Cardiac fibroblast (primary cell): ENCODE results near the gene KRTAP4-8.

Experiments
- DNase-seq, 2 donors: peaks; one replicate each; pipeline versions ENCODE4 v3.0.0 to v3.0.0-alpha.2; 2010; ENCODE audit warnings: low read depth in 2 of 2
- H3K4me3 ChIP-seq, 2 donors: replicated peaks in 1 of 2; 1 replicate in 1 of 2; 2 replicates in 1 of 2; pipeline ENCODE4 v1.5.1; 2011; ENCODE audit warnings: low read depth in 2 of 2, low read length in 2 of 2, mild to moderate bottlenecking in 2 of 2, moderate library complexity in 1 of 2
- TF ChIP-seq, protein P1 (sequence below): IDR thresholded peaks from one replicate; pipeline ENCODE4 v1.5.1; 2011; ENCODE audit warnings: low read depth, mild to moderate bottlenecking, low read length, inconsistent platforms

Gene KRTAP4-8

DNA sequence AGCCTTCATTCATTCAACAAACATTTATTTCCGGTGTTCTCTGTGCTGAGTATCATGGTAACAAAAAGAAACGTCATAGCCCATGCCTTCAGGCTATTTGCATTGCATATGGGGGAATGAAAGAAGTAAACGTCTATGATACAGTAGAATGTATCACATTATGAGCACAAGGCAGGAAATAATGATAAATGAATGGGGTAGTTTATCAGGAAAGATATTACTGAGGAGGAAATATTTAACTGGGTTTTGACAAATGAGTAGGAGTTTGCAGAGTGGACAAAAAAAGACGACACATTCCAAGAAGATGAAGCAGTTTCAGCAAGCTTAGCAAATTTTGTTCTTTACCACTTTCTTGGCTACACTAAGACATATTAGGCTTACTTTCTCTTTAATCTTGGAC lies 15.3 kb downstream of the KRTAP4-8 start:
- H3K4me3 ChIP-seq = no peak overlapping the region
- DNase-seq = no peak
- TF ChIP-seq, protein P1, sequence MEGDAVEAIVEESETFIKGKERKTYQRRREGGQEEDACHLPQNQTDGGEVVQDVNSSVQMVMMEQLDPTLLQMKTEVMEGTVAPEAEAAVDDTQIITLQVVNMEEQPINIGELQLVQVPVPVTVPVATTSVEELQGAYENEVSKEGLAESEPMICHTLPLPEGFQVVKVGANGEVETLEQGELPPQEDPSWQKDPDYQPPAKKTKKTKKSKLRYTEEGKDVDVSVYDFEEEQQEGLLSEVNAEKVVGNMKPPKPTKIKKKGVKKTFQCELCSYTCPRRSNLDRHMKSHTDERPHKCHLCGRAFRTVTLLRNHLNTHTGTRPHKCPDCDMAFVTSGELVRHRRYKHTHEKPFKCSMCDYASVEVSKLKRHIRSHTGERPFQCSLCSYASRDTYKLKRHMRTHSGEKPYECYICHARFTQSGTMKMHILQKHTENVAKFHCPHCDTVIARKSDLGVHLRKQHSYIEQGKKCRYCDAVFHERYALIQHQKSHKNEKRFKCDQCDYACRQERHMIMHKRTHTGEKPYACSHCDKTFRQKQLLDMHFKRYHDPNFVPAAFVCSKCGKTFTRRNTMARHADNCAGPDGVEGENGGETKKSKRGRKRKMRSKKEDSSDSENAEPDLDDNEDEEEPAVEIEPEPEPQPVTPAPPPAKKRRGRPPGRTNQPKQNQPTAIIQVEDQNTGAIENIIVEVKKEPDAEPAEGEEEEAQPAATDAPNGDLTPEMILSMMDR = no peak

DNA sequence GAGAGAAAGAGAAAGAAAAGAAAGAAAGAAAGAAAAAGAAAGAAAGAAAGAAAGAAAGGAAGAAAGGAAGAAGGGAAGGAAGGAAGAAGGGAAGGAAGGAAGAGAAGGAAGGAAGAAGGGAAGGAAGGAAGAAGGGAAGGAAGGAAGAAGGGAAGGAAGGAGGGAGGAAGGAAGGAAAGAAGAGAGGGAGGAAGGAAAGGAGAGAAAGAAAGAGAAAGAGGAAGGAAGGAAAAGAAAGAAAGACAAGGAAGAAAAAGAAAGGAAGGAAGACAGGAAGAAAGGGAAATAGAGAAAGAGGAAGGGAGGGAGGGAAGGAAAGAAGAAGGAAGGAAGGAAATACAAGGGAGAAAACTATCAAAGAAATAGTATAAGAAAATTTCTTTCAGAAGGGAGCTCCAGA lies 21.2 kb downstream of the KRTAP4-8 start:
- TF ChIP-seq, protein P1 = no peak

DNA sequence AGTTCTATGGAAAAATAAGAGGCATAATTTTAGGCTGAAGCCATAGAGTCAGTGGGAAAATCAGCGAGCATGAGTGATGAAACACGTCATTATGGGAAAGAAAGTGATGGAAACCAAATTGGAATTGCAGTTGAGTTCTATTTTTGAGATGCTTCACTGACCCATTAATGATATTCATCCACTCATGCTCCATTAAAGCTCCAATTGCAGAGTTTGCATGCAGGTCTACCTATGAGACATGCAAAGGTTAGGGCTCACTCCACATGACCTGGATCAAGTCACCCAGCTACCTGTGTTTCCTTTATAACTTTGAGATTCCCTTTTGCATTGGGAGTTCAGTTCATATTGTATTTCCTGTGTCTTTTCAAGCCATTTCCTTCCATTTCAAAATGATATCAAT lies 24.3 kb downstream of the KRTAP4-8 start:
- no peak overlapping the region for H3K4me3 ChIP-seq
- no peak for DNase-seq
- TF ChIP-seq, protein P1 = no peak

More for the DNA sequence above, 21.2 kb downstream of the KRTAP4-8 start:
- DNase-seq = no peak
- H3K4me3 ChIP-seq = no peak overlapping the region

DNA sequence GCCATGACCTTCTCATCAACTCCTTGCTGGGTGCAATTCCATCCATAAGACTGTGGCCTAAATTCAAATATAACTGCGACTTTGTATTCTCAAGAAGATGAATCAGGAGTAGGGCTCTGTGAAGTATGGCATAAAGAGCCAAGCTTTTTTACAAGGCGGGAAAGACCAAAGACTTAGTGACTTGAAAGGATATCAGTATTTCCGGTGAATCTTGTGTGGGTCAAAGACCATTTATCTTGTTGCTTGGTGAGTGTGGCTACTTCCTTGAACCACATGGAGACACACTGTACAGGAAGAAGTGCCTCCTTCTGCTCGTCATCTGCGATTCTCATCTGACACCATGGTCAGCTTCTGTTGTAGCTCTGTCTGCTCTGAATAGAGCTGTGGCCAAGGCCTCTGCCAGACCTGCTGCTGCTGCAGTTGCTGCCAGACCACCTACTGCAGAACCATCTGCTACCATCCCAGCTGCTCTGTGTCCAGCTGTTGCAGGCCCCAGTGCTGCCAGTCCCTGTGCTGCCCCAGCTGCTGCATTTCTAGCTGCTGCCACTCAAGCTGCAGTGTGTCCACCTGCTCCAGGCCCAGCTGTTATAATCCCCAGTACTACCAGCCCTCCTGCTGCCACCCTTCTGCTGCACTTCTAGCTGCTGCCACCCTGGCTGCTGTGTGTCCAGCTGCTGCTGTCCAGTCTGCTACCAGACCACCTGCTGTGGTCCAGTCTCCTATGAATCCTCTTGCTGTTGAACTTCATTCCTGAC lies 26.2 kb downstream of the KRTAP4-8 start:
- no peak overlapping the region for H3K4me3 ChIP-seq
- DNase-seq = no peak
- TF ChIP-seq, protein P1 = no peak

DNA sequence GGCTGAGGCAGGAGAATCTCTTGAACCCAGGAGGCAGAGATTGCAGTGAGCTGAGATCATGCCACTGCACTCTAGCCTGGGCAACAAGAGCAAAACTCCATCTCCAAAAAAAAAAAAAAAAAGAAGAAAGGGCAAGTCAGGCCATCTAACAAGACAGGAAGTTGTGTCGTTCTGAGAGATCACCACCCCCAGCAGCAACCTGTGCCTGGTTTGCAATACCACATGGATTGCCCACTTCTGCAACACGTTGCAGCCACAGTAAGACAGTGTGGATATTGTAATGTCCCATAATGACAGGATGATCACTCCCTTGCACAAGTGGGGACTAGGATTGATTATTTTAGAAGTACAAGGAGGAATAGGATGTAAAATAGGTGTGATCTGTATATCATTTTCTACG lies 28.9 kb downstream of the KRTAP4-8 start:
- no peak overlapping the region for H3K4me3 ChIP-seq
- no peak for DNase-seq
- TF ChIP-seq, protein P1 = no peak

DNA sequence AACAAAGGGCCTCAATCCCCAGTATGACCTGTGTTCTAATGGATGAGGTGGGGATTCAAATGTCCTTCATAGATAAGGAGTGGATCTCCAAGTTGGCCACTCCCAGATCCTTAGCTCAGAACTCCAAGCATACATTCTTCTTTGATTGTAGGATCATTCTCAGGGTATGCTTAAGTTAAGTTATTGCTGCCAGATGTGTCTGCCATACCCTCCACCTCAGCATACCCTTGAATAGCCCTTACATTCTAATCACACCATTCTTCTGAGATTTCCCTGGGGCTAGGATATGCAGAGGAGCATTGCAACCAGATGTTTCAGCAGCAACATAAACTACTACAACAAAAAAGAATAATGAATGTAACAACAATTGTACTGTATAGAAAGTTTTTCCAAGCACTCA lies 30.7 kb downstream of the KRTAP4-8 start:
- DNase-seq = no peak
- no peak overlapping the region for H3K4me3 ChIP-seq
- TF ChIP-seq, protein P1 = no peak
